Stimulated activated CD4-positive, alpha-beta T cell treated with anti-CD3 and anti-CD28 coated beads, Interleukin-1b, Interleukin-23, amount 100 ng/mL, for 1 hour (primary cell): Measurements from ENCODE around the gene RGS14.

ENCODE experiments used
- DNase-seq, 2 donors: peaks; one replicate each; pipeline ENCODE4 v3.0.0-alpha.2; 2020; ENCODE audit warnings: low read depth in 2 of 2

The RGS14 gene

DNA sequence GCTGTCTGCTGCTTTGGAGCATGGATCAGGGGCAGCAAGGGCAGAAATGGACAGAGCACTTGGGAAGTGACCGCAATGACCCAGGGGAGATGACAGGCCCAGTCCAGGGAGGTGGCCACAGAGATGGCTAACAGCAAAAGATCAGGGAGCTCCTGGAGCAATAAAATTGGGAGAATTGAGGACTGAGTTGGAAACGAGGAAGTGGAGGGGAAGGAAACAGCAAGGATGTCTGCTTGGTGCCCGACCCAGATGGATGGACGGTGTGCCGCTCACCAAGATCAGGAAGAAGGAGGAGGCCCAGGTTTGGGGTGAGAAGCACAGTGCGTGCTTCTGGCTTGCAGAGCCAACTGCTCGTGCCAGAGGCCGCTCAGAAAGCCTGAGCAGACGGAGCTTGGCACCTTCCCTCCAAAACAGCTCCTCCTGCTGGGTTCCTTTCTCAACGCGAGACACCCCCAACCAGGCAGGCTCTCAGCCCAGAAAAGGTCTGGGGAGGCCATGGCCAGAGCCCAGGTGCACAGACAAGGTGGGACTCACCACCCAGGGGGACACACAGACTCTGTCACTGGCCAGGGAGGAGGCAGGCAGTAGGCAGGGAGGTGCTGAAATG lies 24.8 kb downstream of the RGS14 start:
- no peak for DNase-seq

DNA sequence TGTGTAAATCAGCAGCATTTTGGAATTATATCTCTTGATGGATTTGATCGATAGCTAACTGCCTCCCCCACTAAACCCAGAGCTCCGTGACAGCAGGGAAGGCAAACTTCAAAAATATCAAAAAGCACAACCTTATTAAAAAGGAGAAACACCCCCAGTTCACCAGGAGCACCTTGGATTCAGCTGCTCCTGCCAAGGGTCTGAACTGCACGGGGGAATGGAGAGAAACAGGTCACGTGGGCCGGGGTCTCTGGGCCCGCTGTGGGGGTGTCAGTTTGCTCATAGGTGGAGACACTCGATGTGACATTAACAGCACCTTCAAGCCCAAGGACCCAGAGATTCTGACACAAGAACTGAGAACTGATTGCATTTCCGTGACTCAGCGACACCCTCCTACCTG lies 25.5 kb downstream of the RGS14 start:
- no peak for DNase-seq

DNA sequence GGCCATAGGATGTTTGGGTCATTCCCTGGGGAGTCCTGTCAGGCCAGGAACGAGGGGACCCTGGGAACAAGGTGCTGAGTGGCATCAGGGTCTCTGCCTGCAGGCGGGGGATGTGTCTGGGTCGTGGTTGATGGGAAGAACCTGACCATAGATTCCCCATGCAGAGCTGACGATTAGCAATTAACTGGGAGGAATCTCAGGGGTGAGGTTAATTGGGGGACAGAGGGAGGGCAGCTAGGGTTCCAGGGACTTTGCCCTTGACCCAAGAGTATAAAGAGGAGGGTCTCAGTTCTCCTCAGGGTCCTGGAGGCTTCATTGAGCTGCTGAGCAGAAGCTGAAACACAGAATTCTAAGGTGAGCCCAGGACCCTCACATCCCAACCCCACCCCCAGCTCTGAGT lies 26.4 kb downstream of the RGS14 start, which contains the start of gene SLC34A1:
SLC34A1 (plus strand) TSS at position 301 of the 400 bp plus-strand sequence. CDS start 1,308 bp downstream, outside the sequence.
- no peak for DNase-seq

- no peak for DNase-seq
Measured at GRCh38 chr5:177385720-177386119, 28.0 kb downstream of the RGS14 start.

DNA sequence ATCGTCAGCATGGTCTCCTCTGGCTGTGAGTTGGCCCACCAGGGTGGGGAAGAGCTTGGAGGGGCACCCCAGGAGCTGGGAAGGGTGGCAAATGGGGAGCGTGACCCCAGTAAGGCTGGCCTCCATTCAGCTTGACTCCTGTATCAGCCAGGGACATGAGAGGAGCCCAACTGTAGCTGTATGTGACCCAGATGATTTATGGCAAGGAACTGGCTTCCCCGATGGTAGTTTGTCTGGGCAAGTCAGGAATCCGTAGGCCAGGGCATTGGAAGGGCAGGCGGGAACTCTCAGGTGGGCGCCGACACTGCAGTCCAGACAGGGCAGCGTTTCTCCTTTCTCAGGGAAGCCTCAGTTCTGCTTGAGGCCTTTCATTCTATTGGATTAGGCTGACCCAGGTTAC lies 28.8 kb downstream of the RGS14 start:
- no peak for DNase-seq

DNA sequence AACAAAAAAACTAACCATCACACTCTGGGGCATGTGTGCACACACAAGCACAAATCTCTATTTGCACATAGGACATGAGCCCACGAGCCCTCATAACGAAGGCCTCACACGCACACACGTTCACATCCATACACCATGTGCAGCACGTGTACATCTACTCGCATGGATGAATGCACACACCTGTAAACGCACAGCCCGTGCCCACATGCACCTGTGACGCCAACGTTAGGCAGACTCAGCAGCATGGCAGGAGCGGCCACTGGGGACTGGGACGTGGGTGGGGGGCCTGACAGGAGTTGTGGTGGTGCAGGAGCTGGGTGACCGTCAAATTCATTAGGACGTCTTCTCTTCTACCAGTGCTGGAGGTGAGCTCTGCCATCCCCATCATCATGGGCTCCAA lies 29.7 kb downstream of the RGS14 start:
- no peak for DNase-seq

DNA sequence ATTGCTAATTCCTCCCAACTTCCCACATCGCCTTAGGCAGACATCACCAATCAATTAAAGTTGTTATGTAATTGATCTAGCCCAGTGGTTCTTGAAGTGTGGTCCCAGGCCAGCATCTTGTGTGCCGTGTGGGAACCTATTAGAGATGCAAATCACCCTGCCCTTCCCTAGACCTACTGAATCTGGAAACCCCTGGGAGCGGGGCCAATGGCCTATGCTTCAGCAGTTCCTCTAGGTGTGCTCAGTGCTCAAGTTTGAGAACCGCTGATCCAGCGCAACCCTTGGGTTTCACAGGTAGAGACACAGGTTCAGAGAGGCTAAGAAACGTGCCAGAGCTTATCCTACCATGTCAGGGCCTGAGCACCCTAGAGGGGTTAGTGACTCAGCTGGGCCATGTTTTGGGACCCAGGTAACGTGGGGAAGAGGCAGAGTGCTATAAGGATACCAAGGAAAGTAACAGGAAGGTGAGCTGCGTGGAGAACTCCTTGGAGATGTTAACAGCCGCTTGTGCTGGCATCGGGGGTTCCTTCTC lies 30.9 kb downstream of the RGS14 start:
- no peak for DNase-seq

- no peak for DNase-seq
Measured at GRCh38 chr5:177389241-177390169, 31.8 kb downstream of the RGS14 start.

DNA sequence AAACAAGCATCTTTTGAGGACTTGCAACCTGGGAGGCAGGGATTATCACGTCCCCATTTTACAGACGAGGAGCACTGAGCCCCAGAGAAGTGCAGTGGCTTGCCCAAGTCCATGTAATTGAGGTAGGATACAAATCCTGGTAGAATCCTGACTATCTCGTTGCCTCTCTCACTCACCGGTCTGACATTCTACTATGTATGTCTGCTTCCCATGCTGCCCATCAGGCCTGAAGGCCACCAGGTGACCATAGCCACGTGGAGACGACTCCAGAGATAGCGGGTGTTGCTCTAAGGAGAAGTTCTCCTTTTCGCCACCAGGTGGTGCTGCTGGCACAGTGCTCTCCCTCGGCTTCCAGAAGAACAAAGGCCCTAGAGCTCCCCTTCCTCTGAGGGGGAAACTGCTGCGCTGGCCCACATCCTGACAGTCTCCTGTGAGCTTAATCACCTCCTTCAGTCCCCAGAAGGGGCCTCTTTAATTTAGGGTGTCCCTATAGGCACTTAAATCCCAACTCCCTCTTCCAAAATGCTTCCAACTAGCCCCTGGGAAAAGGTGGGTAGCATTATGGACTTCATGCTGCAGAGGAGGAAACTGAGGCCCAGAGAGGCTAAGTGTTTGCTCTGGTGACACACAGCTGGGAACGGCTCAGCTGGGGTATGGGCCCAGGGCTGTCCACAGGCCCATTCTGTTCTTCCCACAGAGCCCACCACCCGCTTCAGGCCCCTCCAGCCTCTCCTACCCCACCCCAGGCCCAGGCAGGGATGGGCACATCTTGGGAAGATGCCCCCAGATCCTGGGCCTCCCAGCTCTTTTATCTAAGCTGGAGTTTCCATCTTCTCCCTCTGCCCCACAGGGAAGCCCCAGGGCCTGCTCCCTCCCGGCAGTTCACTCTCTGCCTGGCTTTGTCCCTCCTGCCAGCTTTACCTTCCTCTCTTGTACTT lies 32.9 kb downstream of the RGS14 start:
- peak; percentile 71 to 76 for DNase-seq

- DNase-seq: no peak
Measured at GRCh38 chr5:177392765-177393164, 35.0 kb downstream of the RGS14 start.

- DNase-seq: no peak
Measured at GRCh38 chr5:177393206-177393765, 35.6 kb downstream of the RGS14 start.

DNA sequence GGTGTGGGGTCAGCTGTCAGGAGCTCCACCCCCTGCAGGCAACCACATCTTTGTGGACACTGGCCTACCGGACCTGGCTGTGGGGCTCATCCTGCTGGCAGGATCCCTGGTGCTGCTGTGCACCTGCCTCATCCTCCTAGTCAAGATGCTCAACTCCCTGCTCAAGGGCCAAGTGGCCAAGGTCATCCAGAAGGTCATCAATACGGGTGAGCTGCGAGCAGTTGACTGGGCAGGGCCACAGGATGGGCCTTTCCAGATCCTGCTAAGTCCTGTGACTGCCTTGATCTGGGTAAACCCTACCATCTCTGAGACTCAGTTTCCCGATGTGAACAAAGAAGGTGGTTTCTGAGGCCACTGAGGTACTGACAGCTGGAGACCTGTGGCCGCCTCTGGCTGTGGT lies 36.3 kb downstream of the RGS14 start:
- DNase-seq: no peak

DNA sequence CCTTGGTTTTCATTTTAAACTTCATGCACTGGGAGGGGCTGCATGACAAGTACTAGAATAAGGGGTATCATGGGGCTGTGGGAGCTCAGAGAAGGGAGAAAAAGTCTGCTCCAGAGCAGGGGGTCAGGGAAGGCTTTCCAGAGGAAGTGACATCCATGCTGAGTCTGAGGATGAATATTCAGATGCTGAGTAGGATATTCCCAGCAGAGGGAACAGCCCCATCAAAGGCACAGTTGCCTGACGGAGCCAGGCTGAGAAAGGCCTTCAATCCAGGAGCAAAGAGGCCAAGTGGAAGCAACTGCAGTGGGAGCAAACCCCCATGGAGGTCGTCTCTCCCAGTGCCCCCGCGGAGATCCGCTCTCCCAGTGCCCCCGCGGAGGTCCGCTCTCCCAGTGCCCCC lies 38.4 kb downstream of the RGS14 start:
- DNase-seq: no peak

DNA sequence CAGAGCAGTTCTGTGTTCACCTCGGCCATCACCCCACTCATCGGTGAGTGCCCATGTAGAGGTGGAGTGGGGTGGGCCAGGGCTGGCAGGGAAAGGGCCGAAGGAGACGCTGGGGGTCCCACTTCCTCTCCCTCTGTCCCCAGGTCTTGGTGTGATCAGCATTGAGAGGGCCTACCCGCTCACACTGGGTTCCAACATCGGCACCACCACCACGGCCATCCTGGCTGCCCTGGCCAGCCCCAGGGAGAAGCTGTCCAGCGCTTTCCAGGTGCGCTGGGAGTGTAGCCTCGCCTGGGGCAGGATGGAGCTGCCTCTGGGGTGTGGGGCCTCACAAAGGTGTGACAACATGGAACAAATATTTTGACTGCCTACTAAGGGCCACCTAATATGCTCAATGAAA lies 39.1 kb downstream of the RGS14 start:
- no peak for DNase-seq

DNA sequence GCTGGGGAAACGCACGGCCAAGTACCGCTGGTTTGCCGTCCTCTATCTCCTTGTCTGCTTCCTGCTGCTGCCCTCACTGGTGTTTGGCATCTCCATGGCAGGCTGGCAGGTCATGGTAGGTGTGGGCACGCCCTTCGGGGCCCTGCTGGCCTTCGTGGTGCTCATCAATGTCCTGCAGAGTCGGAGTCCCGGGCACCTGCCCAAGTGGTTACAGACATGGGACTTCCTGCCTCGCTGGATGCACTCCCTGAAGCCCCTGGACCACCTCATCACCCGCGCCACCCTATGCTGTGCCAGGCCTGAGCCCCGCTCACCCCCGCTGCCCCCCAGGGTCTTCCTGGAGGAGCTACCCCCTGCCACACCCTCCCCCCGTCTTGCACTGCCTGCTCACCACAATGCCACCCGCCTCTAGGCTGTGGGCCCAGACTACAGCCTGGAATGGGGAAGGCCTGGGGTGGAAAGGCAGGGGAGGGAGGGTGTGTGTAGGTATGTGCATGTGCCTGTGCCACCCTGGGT lies 40.2 kb downstream of the RGS14 start:
- no peak for DNase-seq

- no peak for DNase-seq
Measured at GRCh38 chr5:177399997-177400868, 42.5 kb downstream of the RGS14 start, which contains the start of gene PFN3. Gene PFN3 (minus strand): TSS chr5:177400661. CDS start chr5:177400576, 85 bp downstream.

DNA sequence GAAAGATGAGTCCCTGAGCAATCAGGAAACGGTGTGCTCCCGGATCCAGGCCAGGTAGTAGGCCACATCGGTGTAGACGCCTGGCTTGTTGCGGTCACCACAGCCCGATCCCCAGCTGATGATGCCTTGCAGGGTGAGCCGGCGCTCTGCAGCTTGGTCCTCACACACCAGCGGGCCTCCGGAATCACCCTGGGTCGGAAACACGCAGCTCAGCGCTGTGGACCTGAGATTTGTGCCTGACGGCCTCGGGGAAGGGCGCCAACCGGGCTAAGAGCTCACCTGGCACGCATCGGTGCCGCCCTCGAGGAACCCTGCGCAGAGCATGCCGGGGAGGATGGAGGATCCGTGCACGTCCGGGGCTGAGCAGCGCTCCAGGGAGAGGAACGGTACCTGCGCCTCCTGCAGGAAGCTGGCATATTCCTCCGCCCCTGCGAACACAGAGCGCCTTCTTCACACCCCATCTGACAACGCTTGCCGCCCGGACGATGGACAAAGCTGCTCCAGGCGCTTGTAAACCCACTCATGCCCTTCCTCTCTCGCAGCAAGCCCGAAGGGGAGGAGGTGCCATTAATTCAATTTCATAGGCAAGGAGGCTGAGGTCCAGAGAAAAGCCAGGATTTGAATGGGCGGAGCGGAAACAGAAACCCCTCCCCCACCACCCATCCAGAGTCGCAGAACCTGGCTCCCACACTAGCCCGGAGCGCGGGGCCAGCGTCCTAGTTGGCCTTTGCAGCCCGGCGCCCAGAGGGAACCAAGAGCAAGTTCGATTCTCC lies 44.7 kb downstream of the RGS14 start:
- DNase-seq: peak in 1 of 2 donors; percentile 44

GRCh38 chr5:177403102-177403791 lies 45.5 kb downstream of the RGS14 start:
- DNase-seq: no peak
